Stimulated activated CD4-positive, alpha-beta T cell treated with anti-CD3 and anti-CD28 coated beads, Interleukin-1b, Interleukin-23, amount 100 ng/mL, for 1 hour (primary cell): ENCODE results near the gene IVNS1ABP.

ENCODE experiments used
- DNase-seq, 2 donors: peaks; one replicate each; pipeline ENCODE4 v3.0.0-alpha.2; 2020; ENCODE audit warnings: low read depth in 2 of 2

IVNS1ABP gene

GRCh38 chr1:185293967-185294542 is 23.0 kb downstream of the IVNS1ABP start:
- DNase-seq = no peak

- no peak for DNase-seq
Observed at GRCh38 chr1:185292237-185292636, 24.8 kb downstream of the IVNS1ABP start.

GRCh38 chr1:185291652-185292051 is 25.4 kb downstream of the IVNS1ABP start:
- DNase-seq = no peak

- no peak for DNase-seq
Observed at GRCh38 chr1:185291159-185291558, 25.9 kb downstream of the IVNS1ABP start.

- no peak for DNase-seq
Observed at GRCh38 chr1:185289880-185290279, 27.2 kb downstream of the IVNS1ABP start.

- DNase-seq = no peak
Observed at GRCh38 chr1:185288435-185288834, 28.6 kb downstream of the IVNS1ABP start.

- DNase-seq = no peak
Observed at GRCh38 chr1:185287451-185287850, 29.6 kb downstream of the IVNS1ABP start.

- no peak for DNase-seq
Observed at GRCh38 chr1:185284533-185285276, 32.3 kb downstream of the IVNS1ABP start.

- no peak for DNase-seq
Observed at GRCh38 chr1:185284116-185284515, 32.9 kb downstream of the IVNS1ABP start.

- DNase-seq = no peak
Observed at GRCh38 chr1:185281245-185281644, 35.8 kb downstream of the IVNS1ABP start.

GRCh38 chr1:185280589-185280988 is 36.5 kb downstream of the IVNS1ABP start:
- no peak for DNase-seq

GRCh38 chr1:185279571-185279970 is 37.5 kb downstream of the IVNS1ABP start:
- no peak for DNase-seq

GRCh38 chr1:185271921-185272320 is 45.1 kb downstream of the IVNS1ABP start:
- DNase-seq = no peak

GRCh38 chr1:185268352-185268751 is 48.7 kb downstream of the IVNS1ABP start:
- DNase-seq = no peak

GRCh38 chr1:185267701-185268100 is 49.3 kb downstream of the IVNS1ABP start:
- DNase-seq = no peak

- no peak for DNase-seq
Observed at GRCh38 chr1:185267301-185267700, 49.7 kb downstream of the IVNS1ABP start.

GRCh38 chr1:185265314-185265713 is 51.7 kb downstream of the IVNS1ABP start:
- no peak for DNase-seq

GRCh38 chr1:185263780-185264179 is 53.3 kb downstream of the IVNS1ABP start:
- DNase-seq = no peak

- no peak for DNase-seq
Observed at GRCh38 chr1:185263292-185263691, 53.8 kb downstream of the IVNS1ABP start.

GRCh38 chr1:185262151-185262550 is 54.9 kb downstream of the IVNS1ABP start:
- no peak for DNase-seq

- no peak for DNase-seq
Observed at GRCh38 chr1:185260611-185261010, 56.4 kb downstream of the IVNS1ABP start.

GRCh38 chr1:185258676-185259075 is 58.4 kb downstream of the IVNS1ABP start:
- DNase-seq = no peak

- no peak for DNase-seq
Observed at GRCh38 chr1:185257950-185258208, 59.2 kb downstream of the IVNS1ABP start.
